Measurements from ENCODE around the gene MED16. TPM values are rescaled to one million over a fixed set of nuclear protein-coding genes. Genes with fewer than 3 reads are reported as not detected.
A peak's percentile ranks its signal among the peaks of the same experiment; 100 is the strongest.

MED16 gene
- total and polyA plus RNA-seq, 10 donors, result 37.0 to 82.1 (median 52.7) TPM

- no peak for DNase-seq
- Histone ChIP-seq H3K27ac (no peak overlapping the region), H3K4me1 (peaks cover 3 to 37% (median 20%) of the 10 kb centered on the region in 6 donors), H3K27me3 (replicated peaks in 1 of 7) (no peaks in the 10 kb centered on the region), H3K4me3 (no peak overlapping the region), H3K9me3 (no peaks in the 10 kb centered on the region), H3K36me3 (peaks cover 0 to 65% (median 42%) of the 10 kb centered on the region in 6 donors)
- intact Hi-C loops (cut with DNase I; ENCODE audit: low total_unique reads), result no loop called here
- no peak for TF ChIP-seq POLR2A (IDR thresholded peaks at IDR 0.05)
- TF ChIP-seq CTCF (IDR thresholded peaks at IDR 0.05 in 8 of 11, conservative IDR thresholded peaks at IDR 0.05 in 3 of 11), result no peak
- peak in 1 of 3 donors; percentile 42 for TF ChIP-seq POLR2AphosphoS5 (IDR thresholded peaks at IDR 0.05)
- WGBS, 5 donors, result 92 to 96% (median 94%) methylated on average over 17 to 26 of the region's 26 CpGs
Observed at GRCh38 chr19:889662-890295, 3.2 kb downstream of the MED16 start.

- 86 to 93% (median 88%) methylated on average over 30 of the region's 30 CpGs for WGBS, 5 donors
- Histone ChIP-seq H3K4me1 (peaks cover 3 to 28% (median 16%) of the 10 kb centered on the region in 6 donors), H3K4me3 (no peak overlapping the region), H3K27ac (peak overlapping the region in 1 of 8 donors; percentile 63), H3K36me3 (peaks cover 0 to 74% (median 52%) of the 10 kb centered on the region in 6 donors), H3K27me3 (replicated peaks in 1 of 7) (no peaks in the 10 kb centered on the region), H3K9me3 (no peaks in the 10 kb centered on the region)
- DNase-seq, result peak; percentile 85
- intact Hi-C loops (cut with DNase I; ENCODE audit: low total_unique reads), result no loop called here
- TF ChIP-seq POLR2AphosphoS5 (IDR thresholded peaks at IDR 0.05) (peak in 2 of 3 donors; percentile 10 to 18), CTCF (IDR thresholded peaks at IDR 0.05 in 8 of 11, conservative IDR thresholded peaks at IDR 0.05 in 3 of 11) (no peak)
Observed at GRCh38 chr19:888581-889385, 4.2 kb downstream of the MED16 start.

GRCh38 chr19:887599-887998, 5.4 kb downstream of the MED16 start:
- Histone ChIP-seq H3K4me1 (peaks cover 3 to 20% (median 9%) of the 10 kb centered on the region in 6 donors), H3K27me3 (replicated peaks in 1 of 7) (no peaks in the 10 kb centered on the region), H3K36me3 (peaks cover 0 to 86% (median 59%) of the 10 kb centered on the region in 6 donors), H3K4me3 (no peak overlapping the region), H3K27ac (peak overlapping the region in 1 of 8 donors; percentile 63), H3K9me3 (no peaks in the 10 kb centered on the region)
- TF ChIP-seq POLR2A (IDR thresholded peaks at IDR 0.05) (no peak), POLR2AphosphoS5 (IDR thresholded peaks at IDR 0.05) (no peak), CTCF (IDR thresholded peaks at IDR 0.05 in 8 of 11, conservative IDR thresholded peaks at IDR 0.05 in 3 of 11) (no peak)
- DNase-seq, result no peak
- intact Hi-C loops (cut with DNase I; ENCODE audit: low total_unique reads), result no loop called here
- WGBS, 5 donors, result 94 to 100% (median 96%) methylated on average over 10 of the region's 10 CpGs

- Histone ChIP-seq H3K27me3 (replicated peaks in 1 of 7) (no peaks in the 10 kb centered on the region), H3K36me3 (peaks cover 0 to 92% (median 65%) of the 10 kb centered on the region in 6 donors), H3K4me1 (peaks cover 2 to 16% (median 6%) of the 10 kb centered on the region in 6 donors), H3K4me3 (no peak overlapping the region), H3K9me3 (no peaks in the 10 kb centered on the region), H3K27ac (no peak overlapping the region)
- no peak for TF ChIP-seq POLR2A (IDR thresholded peaks at IDR 0.05)
- TF ChIP-seq POLR2AphosphoS5 (IDR thresholded peaks at IDR 0.05), result no peak
- TF ChIP-seq CTCF (IDR thresholded peaks at IDR 0.05 in 8 of 11, conservative IDR thresholded peaks at IDR 0.05 in 3 of 11), result no peak
- 82 to 91% (median 87%) methylated on average over 16 of the region's 16 CpGs for WGBS, 5 donors
- intact Hi-C loops (cut with DNase I; ENCODE audit: low total_unique reads), result no loop called here
- no peak for DNase-seq
Observed at GRCh38 chr19:887072-887471, 5.9 kb downstream of the MED16 start.
